Adrenal gland (tissue), 5 donors: ENCODE results near the gene SMG6.

Experiments
- POLR2A ChIP-seq, 2 donors: fragments of 450-650 bp; IDR thresholded peaks; one replicate each; pipeline ENCODE4 v1.6.1; 2017; ENCODE audit warnings: antibody characterized with exemption in 2 of 2, mild to moderate bottlenecking in 2 of 2, moderate library complexity in 1 of 2
- TF ChIP-seq, protein P1 (sequence below), 6 experiments: fragments of 450-650 bp in 4 of 6; fragments of 200-600 bp in 2 of 6; sonication (generic) in 1 of 6; IDR thresholded peaks; 1 replicate in 5 of 6; 2 replicates in 1 of 6; pipeline versions ENCODE4 v1.5.1 to v1.8.0; 2016 to 2021; ENCODE audit warnings: antibody characterized with exemption in 6 of 6, mild to moderate bottlenecking in 2 of 6, moderate library complexity in 1 of 6
- donor health status: DM: no; HTN: no; CAD: no.

DNA sequence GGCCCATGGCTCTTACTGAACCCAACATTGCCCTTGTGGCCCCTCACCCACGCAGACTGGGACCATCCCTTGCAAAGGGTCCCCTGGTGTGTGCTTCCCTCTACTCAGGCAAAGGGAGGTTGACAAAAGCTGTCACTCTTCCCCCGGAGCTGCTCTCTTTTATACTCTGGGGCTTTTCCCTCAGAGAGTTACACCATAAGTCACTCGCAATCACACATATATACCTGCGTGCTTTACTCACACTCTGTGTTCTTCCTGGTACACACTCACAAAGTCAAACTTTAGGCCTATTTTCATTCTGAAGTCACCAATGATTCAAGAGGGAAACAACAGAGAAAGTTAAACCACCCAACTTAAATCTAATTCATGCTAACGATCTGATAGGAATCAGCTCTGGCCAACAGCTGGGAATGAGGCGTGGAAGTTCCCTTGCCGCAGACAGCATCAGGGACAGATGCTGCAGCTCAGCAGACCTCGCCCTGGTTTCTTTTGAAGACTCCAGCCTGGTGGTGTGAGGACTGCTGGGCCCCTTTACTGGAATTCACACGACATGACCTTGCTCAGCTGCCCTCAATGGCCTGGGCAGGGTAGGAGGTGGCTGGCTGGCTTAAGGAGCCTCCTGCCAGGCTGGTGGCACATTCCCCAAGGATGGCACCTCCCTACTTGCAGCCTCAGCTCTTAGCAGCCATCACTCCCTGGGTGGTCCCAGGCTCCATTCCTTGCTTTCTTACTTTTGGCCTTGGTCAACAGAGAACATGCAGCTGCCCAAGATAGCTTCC, 221.4 kb downstream of the SMG6 start:
- TF ChIP-seq, protein P1, sequence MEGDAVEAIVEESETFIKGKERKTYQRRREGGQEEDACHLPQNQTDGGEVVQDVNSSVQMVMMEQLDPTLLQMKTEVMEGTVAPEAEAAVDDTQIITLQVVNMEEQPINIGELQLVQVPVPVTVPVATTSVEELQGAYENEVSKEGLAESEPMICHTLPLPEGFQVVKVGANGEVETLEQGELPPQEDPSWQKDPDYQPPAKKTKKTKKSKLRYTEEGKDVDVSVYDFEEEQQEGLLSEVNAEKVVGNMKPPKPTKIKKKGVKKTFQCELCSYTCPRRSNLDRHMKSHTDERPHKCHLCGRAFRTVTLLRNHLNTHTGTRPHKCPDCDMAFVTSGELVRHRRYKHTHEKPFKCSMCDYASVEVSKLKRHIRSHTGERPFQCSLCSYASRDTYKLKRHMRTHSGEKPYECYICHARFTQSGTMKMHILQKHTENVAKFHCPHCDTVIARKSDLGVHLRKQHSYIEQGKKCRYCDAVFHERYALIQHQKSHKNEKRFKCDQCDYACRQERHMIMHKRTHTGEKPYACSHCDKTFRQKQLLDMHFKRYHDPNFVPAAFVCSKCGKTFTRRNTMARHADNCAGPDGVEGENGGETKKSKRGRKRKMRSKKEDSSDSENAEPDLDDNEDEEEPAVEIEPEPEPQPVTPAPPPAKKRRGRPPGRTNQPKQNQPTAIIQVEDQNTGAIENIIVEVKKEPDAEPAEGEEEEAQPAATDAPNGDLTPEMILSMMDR (IDR thresholded peaks at IDR 0.05) = no peak
- TF ChIP-seq POLR2A (IDR thresholded peaks at IDR 0.05) = no peak
